ENCODE results near the gene MPG.
"Not testable (repeated sequence)": the region's sequence is repeated elsewhere in the genome, so short reads cannot be mapped to it uniquely, and the experiment has no call there.

The MPG gene

DNA sequence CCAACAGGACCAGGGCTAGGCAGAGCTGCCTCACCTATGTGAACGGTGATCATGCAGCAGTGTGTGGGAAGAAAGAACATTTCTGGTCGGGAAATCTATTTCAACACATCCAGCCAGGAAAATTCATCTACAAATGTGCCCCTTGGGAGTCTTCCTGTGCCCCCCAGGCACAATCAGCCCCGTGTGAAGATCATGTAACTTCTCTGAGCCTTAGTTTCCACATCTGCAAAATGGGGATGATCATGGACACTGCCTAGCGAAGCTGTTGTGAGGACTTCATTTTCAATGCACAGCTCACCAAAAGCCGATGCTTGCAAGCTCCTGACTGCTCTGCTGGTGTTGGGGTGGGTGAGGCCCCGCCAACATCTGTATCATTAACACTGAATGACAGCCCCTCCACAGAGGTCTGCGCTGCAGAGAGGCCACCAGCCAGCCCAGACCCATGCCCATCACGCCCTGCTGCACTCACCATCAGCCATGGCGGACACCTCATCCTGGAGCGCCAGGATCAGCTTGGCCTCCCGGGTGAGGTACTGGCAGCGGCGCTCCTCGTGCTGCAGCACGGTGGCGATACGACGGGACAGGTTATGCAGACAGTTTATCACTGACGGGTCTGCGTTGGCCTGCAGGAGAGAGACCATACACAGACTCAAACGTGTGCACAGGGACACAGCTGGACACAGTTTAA, 34.3 kb downstream of the MPG start:
- no peak for DNase-seq (ENCODE audit: low spot score)

DNA sequence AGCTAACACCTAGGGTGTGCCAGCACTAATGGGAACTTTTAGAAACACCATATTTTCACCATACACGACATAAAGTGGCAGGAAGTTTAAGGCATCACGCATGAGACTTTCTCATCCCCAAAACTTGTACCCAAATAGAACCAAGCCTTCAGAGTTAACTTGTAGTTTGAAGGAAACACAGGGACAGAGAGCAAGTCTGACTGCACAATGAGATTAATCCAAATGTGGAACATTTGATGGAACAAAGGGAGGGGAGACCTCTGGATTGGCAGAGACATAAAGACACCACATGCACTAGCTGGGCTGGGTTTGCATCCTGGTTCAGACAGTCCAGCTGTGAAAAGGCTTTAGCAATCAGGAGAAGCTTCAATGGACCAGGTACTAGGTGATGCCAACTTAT, 36.3 kb downstream of the MPG start:
- no peak for DNase-seq (ENCODE audit: low spot score)

DNA sequence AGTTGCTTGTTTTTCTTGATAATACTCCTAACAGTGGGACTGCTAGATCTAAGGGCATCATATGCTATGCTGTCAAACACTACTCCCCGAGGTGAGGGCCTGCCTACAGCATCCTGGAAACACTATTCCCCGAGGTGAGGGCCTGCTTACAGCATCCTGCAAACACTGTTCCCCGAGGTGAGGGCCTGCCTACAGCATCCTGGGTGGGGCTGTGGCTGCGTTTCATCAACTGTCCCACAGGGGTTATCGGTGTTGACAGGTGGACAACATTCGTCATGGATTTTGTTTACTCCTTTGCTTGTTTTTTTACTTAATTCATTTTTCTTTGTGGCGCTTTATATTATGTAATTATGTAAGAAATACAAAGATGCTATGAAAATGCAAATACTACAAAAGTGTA, 38.0 kb downstream of the MPG start:
- DNase-seq (ENCODE audit: low spot score), result no peak

DNA sequence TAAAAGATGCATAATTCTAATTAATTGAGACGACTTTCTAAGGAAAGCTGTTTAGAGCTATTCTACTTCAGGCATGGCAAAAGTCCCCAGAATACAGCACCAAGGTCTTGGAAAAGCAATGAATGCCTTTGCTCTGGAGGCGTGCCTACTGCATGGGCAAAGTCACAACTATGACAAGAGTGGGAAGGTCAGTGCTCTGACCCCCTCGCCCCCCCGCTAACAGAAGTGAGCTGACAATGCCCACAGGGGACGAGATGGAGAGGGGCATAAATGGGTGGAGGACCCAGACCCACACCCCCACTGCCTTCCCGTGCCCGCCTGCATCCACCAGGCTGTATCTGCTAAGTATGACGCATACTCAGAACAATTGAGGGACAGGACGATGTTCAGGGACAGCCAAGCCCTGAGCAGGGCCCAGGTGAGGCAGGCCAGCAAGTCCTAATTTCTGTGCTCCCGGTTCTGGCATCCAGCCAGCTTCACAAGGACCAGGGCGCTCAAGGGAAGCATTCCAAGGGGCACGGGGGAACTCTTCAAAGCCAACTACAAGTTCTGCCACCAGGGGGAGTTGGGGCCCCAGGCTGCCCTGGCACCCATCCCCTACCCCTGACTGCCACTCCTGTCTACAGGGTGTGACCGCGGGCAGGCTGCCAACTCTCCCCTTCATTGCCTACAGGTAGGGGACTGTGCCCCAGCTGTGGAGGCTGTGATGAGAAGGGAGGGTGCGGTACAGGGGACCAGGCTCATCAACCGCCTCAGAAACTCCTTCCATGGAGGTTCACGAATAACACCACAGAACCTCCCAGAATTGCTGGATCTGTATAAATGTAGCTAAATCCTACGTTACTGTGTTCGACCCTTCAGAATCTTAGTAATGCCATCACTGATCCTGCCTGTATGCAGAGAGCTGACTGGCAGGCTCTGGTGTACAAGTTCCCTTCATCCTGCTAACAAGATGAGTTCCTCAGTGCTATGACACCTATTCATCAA, 39.6 kb downstream of the MPG start:
- peak; percentile 74 for DNase-seq (ENCODE audit: low spot score)

DNA sequence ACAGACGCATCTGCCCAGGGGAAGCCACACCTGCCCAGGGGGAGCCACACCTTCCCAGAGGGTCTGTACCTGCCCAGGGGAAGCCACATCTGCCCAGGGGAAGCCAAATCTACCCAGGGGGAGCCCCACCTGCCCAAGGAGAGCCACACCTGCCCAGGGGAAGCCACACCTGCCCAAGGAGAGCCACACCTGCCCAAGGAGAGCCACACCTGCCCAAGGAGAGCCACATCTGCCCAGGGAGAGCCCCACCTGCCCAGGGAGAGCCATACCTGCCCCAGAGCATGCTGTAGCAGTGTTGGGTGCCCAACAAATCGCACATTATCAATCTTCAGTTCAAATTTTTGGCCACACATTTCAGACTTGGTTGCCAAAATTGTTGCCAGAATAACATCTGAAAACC, 40.8 kb downstream of the MPG start:
- no peak for DNase-seq (ENCODE audit: low spot score)

DNA sequence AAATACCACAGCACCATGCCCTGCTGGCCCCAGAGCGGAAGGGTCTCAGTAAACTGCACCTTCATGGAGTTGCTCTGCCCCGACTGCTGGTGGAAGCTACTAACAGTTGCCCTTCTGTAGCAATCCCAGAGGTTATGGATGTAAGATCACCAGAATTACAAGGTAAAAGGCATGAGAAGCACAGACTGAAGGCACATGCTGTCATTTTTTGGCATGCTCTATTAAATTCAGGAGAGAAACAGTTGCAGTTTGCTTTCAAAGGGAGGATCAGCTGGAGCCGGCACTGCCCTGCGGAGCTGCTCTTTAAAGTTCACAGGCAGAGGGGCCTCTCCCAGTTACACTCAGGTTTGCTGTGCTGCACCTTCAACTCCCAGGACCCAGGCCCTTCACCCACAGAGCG, 41.3 kb downstream of the MPG start:
- no peak for DNase-seq (ENCODE audit: low spot score)

DNA sequence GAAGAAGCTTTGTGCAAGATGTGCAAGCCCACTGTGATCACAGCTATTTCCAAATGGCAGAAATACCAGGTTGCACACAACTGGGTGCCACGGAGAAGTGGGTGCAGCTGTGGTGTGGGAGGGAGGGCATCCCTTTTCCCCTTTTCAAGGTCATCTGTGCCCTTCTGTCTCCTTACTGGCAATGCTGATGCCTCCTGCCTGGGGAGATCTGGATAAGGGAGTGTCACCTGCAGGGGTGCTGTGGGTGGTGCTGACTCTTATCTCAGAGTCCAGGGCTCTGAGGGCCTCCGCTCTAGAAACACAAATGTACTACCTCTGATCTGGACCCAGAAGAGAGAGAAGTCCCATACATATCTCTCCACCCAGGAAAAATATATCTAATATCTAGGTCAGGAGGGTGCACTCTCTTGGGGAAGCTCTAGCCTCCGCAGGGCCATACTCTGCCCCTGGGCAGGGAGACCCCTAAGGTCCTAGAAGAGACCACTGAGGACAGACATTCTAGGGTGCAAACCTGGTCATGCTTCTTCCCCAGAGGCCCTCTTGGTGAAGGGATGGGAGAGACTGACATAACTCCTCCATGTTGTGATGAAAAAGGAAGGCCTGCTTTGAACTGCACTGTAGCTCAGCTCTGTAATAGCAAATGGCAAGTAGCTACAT, 41.9 kb downstream of the MPG start:
- DNase-seq (ENCODE audit: low spot score), result no peak

DNA sequence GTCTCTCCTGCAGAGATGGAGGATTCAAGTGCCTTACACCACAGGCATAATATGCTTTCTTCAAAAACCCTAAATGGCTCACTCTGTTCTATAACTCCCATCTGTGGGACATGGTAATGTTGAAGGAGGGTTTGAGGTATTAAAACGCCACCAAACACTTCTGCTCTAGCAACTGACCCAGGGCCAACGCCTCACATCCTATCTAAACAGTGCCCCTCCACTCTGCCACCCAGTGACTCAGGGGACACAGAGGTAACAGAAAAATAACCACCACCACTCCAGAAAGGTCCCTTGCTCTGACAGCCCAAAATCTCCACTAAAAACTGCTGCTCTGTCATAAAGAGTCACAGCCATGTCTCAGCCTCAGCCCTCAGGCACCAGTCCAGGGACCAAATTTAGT, 42.7 kb downstream of the MPG start:
- DNase-seq (ENCODE audit: low spot score), result no peak

DNA sequence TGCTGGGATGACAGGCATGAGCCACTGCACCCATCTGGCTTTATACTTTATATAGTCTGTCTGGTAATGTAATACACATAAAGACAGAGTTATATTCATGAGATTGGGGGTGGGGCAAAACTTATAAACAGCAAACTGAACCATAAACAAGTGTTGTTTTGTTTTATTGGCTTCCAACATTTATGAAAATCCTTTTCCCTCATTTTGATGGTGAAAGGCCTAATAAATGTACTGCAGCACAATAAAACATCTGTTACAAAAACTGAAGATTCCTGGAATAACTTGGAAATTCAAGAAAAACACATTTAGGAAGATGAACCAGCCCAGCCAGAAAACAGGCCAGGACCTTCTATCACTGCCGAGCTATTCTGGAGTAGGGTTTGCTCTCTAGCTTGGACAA, 44.3 kb downstream of the MPG start:
- no peak for DNase-seq (ENCODE audit: low spot score)

DNA sequence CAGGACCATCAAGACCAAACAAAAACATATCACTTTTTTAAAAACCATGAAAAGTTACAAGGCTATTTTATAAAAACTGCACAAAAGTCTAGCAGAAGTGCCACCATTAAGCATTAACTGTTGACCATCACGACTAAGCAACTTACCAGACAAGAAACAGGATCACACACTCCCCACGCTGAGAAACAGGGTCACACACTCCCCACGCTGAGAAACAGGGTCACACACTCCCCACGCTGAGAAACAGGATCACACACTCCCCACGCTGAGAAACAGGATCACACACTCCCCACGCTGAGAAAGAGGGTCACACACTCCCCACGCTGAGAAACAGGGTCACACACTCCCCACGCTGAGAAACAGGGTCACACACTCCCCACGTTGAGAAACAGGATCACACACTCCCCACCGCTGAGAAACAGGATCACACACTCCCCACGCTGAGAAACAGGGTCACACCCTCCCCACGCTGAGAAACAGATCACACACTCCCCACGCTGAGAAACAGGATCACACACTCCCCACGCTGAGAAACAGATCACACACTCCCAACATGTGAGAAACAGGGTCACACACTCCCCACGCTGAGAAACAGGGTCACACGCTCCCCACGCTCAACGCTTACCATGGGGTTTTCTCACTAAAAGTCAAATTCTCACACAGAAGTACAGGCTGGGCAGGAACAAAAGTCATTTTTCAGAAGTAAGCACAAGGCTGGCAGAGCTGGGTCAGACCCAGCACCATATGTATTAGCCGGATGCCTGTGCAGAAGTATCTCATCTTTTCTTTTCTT, 45.7 kb downstream of the MPG start:
- not testable (repeated sequence) for DNase-seq (ENCODE audit: low spot score)

DNA sequence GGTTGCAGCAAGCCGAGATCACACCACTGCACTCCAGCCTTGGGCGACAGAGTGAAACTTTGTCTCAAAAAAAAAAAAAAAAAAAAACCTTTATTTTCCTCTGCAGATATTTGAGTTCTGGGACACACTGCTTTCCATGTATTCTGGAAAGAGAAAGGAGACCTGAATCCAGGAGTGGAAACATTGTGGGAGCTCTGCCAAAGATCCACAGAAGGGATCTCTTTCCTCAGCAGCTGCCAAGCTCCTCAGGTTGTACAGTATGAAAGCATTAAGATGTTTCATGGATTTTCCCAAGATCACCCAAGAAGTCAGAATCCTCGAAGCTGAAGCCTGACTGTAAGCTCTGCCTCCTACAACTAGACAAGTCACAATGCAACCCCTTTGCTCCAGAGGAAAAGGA, 47.0 kb downstream of the MPG start:
- no peak for DNase-seq (ENCODE audit: low spot score)

DNA sequence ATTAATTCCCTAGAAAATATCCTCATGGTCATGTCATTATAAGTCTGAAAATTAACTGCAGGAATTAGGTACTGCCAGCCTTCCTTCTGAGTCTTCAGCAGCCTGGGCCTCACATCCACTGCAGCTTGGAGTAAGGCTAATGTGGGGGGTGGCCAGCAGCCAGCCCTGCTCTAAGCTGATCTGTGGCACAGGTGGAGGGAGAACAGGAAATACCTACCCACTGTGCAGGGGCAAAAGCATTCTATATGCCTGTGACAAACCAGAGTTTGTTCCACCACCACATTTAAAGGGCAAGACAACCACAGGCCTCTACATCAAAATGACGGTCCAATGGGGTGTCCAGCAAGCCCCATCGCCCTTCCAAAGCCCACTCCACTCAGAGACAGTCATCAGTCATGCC, 51.0 kb downstream of the MPG start:
- DNase-seq (ENCODE audit: low spot score), result no peak

DNA sequence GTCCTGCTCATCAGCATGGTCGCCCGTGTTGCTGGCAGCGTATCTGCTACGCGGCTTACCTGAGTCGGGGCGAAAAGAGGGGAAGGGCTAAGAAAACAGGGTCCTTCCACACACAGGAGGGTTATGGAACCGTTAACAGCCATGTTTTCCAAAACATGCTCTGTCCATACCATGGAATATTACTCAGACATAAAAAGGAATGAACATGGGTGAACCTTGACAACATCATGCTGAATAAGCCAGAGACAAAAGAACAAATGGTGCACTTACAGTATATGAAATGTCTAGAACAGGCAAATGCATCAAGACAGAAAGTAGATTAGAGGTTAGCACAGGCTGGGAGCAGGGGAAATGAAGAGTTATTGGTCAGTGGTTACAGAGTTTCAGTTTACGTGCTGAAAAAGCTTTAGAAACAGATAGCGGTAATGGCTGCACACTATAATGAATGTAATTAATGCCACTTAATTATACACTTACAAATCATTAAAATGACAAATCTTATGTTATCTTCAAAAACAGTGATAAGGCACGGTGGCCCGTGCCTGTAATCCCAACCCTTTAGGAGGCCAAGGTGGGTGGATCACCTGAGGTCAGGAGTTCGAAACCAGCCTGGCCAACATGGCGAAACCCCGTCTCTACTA, 52.6 kb downstream of the MPG start:
- DNase-seq (ENCODE audit: low spot score), result no peak

DNA sequence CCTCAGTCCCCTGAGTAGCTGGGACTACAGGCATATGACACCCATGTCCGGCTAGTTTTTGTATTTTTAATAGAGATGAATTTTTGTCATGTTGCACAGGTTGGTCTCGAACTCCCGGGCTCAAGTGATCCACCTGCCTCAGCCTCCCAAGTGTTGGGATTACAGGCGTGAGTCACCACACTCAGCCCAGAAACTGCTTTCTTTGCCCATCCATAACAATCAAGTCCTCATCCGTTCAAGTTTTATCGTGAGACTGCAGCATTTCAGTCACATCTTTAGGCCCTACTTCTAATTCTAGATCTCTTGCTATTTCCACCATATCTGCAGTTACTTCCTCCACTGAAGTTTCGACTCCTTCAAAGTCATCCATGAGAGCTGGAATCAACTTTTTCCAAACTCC, 54.1 kb downstream of the MPG start:
- no peak for DNase-seq (ENCODE audit: low spot score)

DNA sequence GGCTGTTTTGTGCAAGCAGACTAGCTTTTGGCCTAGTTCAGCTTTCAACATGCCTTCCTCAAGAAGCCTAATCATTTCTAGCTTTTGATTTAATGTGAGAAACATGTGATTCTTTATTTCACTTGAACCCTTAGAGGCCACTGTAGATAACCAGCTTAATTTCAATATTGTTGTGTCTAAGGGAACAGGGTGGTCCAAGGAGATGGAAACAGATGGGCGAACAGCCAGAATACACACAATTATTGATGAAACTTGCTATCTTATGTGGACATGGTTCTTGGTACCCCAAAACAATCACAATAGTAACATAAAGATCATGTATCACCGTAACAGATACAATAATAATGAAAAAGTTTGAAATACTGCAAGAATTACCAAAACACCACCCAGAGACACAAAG, 55.7 kb downstream of the MPG start:
- DNase-seq (ENCODE audit: low spot score), result no peak
